PC-9 (cell line): ENCODE measurements around the gene RET. TPM values are rescaled to one million over a fixed set of nuclear protein-coding genes. Genes with fewer than 3 reads are reported as not detected.

Source experiments
- BruUV-seq: library from RNA; stranded (reverse); fragments of 400-500 nt; replicated peaks from 2 replicates; lab custom pipeline; 2021; lab: Mats Ljungman, UMichigan
- CTCF ChIA-PET: fragments of 300-600 bp; sonication (Branson Sonifier 250); formaldehyde crosslinking; loops from one replicate; lab custom pipeline; 2022; ENCODE audit warnings: antibody characterized with exemption; lab: Charles Lee
- POLR2A ChIA-PET: fragments of 300-600 bp; sonication (Branson Sonifier 250); formaldehyde crosslinking; loops from one replicate; lab custom pipeline; 2022; ENCODE audit warnings: antibody characterized with exemption; ENCODE audit not compliant: unreplicated experiment; lab: Charles Lee
- DNase-seq, 2 experiments: peaks; one replicate each; pipeline versions ENCODE4 v3.0.0 to v3.0.0-alpha.2; 2015 to 2022; ENCODE audit warnings: mixed read lengths in 1 of 2
- H2AFZ ChIP-seq: fragments of 200-600 bp; sonication (generic); 2 replicates; pipeline ENCODE4 v1.8.1; 2017; ENCODE audit warnings: antibody characterized with exemption
- H3F3A ChIP-seq: fragments of 200-600 bp; sonication (generic); 2 replicates; pipeline ENCODE4 v1.8.1; 2017; ENCODE audit warnings: antibody characterized with exemption, mild to moderate bottlenecking, low read depth; ENCODE audit not compliant: insufficient read depth
- H3K27ac ChIP-seq: fragments of 200-600 bp; sonication (generic); 2 replicates; pipeline ENCODE4 v1.6.1; 2016; ENCODE audit warnings: mixed run types
- H3K27me3 ChIP-seq: fragments of 200-600 bp; sonication (generic); 2 replicates; pipeline ENCODE4 v1.6.1; 2016; ENCODE audit warnings: low read depth, mixed run types; ENCODE audit not compliant: insufficient read depth
- H3K36me3 ChIP-seq: fragments of 200-600 bp; sonication (generic); 2 replicates; pipeline ENCODE4 v1.6.1; 2016; ENCODE audit warnings: low read depth, mixed run types
- H3K4me1 ChIP-seq: fragments of 200-600 bp; sonication (generic); replicated peaks from 2 replicates; pipeline ENCODE4 v1.6.1; 2016; ENCODE audit warnings: mixed run types; ENCODE audit not compliant: insufficient read depth
- H3K4me2 ChIP-seq: fragments of 200-600 bp; sonication (generic); 2 replicates; pipeline ENCODE4 v1.6.1; 2017; ENCODE audit warnings: mixed run types
- H3K4me3 ChIP-seq: fragments of 200-600 bp; sonication (generic); 2 replicates; pipeline ENCODE4 v1.6.1; 2016; ENCODE audit warnings: mixed run types
- H3K79me2 ChIP-seq: fragments of 200-600 bp; sonication (generic); 2 replicates; pipeline ENCODE4 v1.6.1; 2017; ENCODE audit warnings: low read depth, mixed run types
- H3K9me2 ChIP-seq: fragments of 200-600 bp; sonication (generic); 2 replicates; pipeline ENCODE4 v1.8.1; 2017; ENCODE audit warnings: mild to moderate bottlenecking; ENCODE audit not compliant: insufficient read depth
- H3K9me3 ChIP-seq: fragments of 200-600 bp; sonication (generic); 2 replicates; pipeline ENCODE4 v1.8.1; 2016; ENCODE audit warnings: low read depth; ENCODE audit not compliant: insufficient read depth
- H4K20me1 ChIP-seq: fragments of 200-600 bp; sonication (generic); 2 replicates; pipeline ENCODE4 v1.8.1; 2017; ENCODE audit not compliant: insufficient read depth
- EZH2 ChIP-seq: fragments of 200-600 bp; sonication (generic); IDR thresholded peaks from 2 replicates; pipeline ENCODE4 v1.8.0; 2017; ENCODE audit warnings: antibody characterized with exemption, low read depth
- intact Hi-C: fragments of 100-400 bp; cut with micrococcal nuclease; formaldehyde crosslinking; loops from one replicate; pipeline ENCODE4 v1.10.0; 2022; ENCODE audit not compliant: unreplicated experiment
- total RNA-seq: library from RNA; stranded (reverse); gene quantifications from 2 replicates; pipeline ENCODE4 v1.2.3, GENCODE V29; 2021
- TF ChIP-seq, protein P1 (sequence below): fragments of 200-600 bp; sonication (generic); conservative IDR thresholded peaks from 2 replicates; pipeline ENCODE4 v1.6.1; 2017; ENCODE audit warnings: mixed run types, antibody characterized with exemption, mild to moderate bottlenecking, moderate library complexity

The RET gene
- total RNA-seq, 1 experiment from 2014 or later, result not detected

DNA sequence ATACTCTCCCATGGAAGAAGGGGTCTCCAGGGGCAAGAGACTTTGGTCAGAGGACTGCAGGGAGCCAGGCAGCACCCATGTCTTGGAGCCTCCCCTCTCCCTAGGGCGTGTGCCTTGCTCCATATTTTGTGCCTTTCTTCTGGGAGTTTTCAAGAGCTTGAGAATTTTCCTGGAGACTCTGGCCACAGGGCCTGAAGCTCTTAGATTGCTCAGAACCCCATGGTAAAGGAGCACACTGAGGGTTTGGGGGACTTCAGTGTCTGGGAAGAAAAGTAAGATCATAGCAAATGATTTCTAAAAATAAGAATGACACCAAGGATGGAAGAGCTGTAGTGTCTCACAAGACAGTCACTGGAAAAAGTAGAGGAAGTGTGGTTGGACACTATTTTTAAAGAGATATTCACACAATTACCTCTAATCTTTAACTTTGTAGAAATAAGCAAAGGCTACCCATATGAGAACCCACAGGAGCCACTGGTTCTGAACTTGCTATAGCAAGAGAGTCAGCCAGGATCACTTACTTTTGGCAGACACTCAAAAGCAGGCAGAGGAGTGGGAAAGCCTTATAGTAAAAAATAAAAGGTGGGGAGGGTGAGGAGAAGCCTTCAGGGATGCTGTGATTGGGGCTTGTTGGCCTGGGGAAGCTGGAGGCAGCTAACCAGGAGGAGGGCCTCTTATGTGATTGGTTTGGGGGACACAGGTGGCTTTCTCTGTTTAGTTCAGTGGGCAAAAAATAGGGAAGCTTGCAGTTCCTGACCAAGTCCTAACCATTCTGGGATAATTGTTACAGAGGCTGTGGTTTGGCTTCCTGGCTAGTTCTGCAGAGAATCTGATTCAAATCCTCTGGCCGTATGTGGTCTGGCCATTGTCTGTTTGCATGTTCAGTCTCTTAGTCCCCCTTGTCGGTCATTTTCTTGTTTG is 56.3 kb downstream of the RET start:
- no peaks in the 10 kb centered on the region for H4K20me1 ChIP-seq
- H3K27me3 ChIP-seq, result no peaks in the 10 kb centered on the region
- TF ChIP-seq EZH2, result no peak
- TF ChIP-seq, protein P1, sequence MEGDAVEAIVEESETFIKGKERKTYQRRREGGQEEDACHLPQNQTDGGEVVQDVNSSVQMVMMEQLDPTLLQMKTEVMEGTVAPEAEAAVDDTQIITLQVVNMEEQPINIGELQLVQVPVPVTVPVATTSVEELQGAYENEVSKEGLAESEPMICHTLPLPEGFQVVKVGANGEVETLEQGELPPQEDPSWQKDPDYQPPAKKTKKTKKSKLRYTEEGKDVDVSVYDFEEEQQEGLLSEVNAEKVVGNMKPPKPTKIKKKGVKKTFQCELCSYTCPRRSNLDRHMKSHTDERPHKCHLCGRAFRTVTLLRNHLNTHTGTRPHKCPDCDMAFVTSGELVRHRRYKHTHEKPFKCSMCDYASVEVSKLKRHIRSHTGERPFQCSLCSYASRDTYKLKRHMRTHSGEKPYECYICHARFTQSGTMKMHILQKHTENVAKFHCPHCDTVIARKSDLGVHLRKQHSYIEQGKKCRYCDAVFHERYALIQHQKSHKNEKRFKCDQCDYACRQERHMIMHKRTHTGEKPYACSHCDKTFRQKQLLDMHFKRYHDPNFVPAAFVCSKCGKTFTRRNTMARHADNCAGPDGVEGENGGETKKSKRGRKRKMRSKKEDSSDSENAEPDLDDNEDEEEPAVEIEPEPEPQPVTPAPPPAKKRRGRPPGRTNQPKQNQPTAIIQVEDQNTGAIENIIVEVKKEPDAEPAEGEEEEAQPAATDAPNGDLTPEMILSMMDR, result no peak
- no peaks in the 10 kb centered on the region for H3K9me3 ChIP-seq
- peaks cover 8% of the 10 kb centered on the region; the same call in 1 of the 2 replicates for H3F3A ChIP-seq
- no peak overlapping the region for H2AFZ ChIP-seq
- H3K36me3 ChIP-seq, result no peaks in the 10 kb centered on the region
- no peaks in the 10 kb centered on the region for H3K9me2 ChIP-seq
- H3K4me2 ChIP-seq, result no peak overlapping the region
- H3K79me2 ChIP-seq, result peaks cover 7% of the 10 kb centered on the region; the same call in 1 of the 2 replicates
- CTCF ChIA-PET, result no interaction called here
- no peak for DNase-seq
- peaks cover 23% of the 10 kb centered on the region for H3K4me1 ChIP-seq
- H3K4me3 ChIP-seq, result no peak overlapping the region
- intact Hi-C loops, result no loop called here
- BruUV-seq, result no TSS peak
- H3K27ac ChIP-seq, result no peak overlapping the region
- POLR2A ChIA-PET, result no interaction called here

DNA sequence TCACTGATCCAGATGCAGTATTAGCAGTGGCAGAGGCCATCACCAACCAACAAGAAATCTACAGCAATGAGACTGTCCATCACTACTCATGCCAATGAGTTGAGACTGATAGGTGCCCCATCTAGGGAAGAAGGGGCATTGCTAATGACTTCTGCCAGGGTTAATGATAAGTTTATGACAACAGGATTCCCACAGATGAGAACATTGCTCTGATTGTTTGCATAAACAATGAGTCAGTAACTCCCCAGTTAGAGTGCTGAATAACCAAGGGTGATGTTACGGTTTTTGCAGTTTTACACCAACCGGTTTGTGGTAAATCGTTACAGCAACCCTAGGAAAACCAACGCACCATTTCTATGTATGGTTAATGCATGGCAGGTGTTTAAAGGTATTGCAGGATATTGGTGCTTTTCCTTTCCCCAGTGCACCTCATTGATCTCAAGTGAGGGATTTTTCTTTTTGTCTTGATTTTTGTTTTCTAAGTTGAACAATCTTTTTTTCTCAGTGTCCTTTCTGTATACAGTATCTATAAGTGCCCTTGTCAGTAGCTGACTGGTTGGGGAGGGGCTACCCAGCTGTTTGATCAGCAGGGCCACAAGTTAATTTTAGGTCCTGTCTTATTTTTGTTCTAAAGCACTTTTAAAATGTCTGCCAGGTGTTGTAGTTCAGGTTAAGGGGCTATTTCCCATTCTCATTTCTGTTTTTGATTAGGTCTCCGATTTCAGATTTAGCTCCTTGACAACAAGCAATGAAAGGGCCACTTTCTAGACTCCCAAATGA is 57.4 kb downstream of the RET start:
- no TSS peak for BruUV-seq
- POLR2A ChIA-PET, result interaction anchor here (0.6 kb wide), 2 partner anchors 270 to 550 kb away, joined by 5 read pairs; no protein-coding TSS in a partner anchor
- Histone ChIP-seq H3K4me3 (no peak overlapping the region), H3K36me3 (no peaks in the 10 kb centered on the region), H3K9me2 (no peaks in the 10 kb centered on the region), H3K4me2 (no peak overlapping the region), H3K9me3 (no peaks in the 10 kb centered on the region), H2AFZ (no peak overlapping the region), H3F3A (peaks cover 8% of the 10 kb centered on the region; the same call in 1 of the 2 replicates), H3K4me1 (peaks cover 19% of the 10 kb centered on the region), H3K79me2 (peaks cover 13% of the 10 kb centered on the region; the same call in 1 of the 2 replicates), H4K20me1 (no peaks in the 10 kb centered on the region), H3K27ac (no peak overlapping the region), H3K27me3 (no peaks in the 10 kb centered on the region)
- TF ChIP-seq, protein P1, result no peak
- no peak for TF ChIP-seq EZH2
- DNase-seq, result peak in 1 of 2 experiments; percentile 50
- CTCF ChIA-PET, result no interaction called here
- intact Hi-C loops, result no loop called here

DNA sequence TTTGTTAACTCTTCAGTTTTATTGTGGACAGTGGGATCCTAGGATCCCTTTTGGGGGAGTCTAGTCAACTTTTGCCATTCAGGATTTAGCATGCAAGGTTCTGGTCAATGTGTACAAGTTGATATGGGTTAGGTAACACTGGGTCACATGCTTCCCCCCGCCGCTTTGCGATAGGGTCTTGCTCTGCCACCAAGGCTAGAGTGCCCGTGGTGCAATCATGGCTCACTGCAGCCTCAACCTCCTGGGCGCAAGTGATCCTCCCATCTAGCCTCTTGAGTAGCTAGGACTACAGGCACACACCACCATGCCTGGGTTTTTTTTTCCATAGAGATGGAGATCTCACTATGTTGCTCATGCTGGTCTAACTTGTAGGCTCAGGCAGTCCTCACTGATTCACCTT is 58.2 kb downstream of the RET start:
- no TSS peak for BruUV-seq
- peaks cover 20% of the 10 kb centered on the region for H3K79me2 ChIP-seq
- no peaks in the 10 kb centered on the region for H3K9me3 ChIP-seq
- TF ChIP-seq EZH2, result no peak
- H3F3A ChIP-seq, result peaks cover 13% of the 10 kb centered on the region
- no peak overlapping the region for H3K4me2 ChIP-seq
- intact Hi-C loops, result no loop called here
- no peaks in the 10 kb centered on the region for H3K27me3 ChIP-seq
- no peaks in the 10 kb centered on the region for H3K36me3 ChIP-seq
- H3K9me2 ChIP-seq, result no peaks in the 10 kb centered on the region
- H3K4me1 ChIP-seq, result peaks cover 19% of the 10 kb centered on the region
- no peak overlapping the region for H3K4me3 ChIP-seq
- no peak overlapping the region for H3K27ac ChIP-seq
- no peak overlapping the region for H2AFZ ChIP-seq
- no peak for DNase-seq
- H4K20me1 ChIP-seq, result no peaks in the 10 kb centered on the region
- POLR2A ChIA-PET, result interaction anchor here (0.6 kb wide), 1 partner anchor 550 kb away, joined by 5 read pairs; no protein-coding TSS in a partner anchor
- CTCF ChIA-PET, result no interaction called here
